Activated CD4-positive, alpha-beta T cell treated with anti-CD3 and anti-CD28 coated beads for 4 hours (primary cell): ENCODE data around the gene ZNF561.
A peak's percentile ranks its signal among the peaks of the same experiment; 100 is the strongest.
"Not testable (repeated sequence)": the region's sequence is repeated elsewhere in the genome, so short reads cannot be mapped to it uniquely, and the experiment has no call there.

Source experiments
- DNase-seq, 2 donors: peaks; one replicate each; pipeline ENCODE4 v3.0.0-alpha.2; 2020

ZNF561 gene

GRCh38 chr19:9621156-9622037 lies at the start of gene ZNF561:
TSS of gene ZNF561 (minus strand) at chr19:9621232. CDS start at chr19:9619456, 1,776 bp downstream.
- peak; percentile 85 to 87 for DNase-seq

GRCh38 chr19:9668544-9668943 lies 47.5 kb upstream of the ZNF561 start:
- DNase-seq = no peak

DNA sequence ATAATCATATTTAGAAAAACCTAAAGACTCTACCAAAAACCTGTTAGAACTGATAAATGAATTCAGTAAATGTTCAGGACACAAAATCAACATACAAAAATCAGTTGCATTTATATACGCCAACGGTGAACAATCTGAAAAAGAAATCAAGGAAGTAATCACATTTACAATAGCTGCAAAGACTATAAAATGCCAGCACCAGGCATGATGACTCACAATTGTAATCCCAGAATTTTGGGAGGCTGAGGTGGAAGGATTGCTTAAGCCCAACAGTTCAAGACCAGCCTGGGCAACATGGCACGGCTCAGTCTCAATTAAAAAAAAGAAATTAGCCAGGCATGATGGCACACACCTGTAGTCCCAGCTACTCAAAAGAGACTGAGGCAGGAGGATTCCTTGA lies 46.9 kb upstream of the ZNF561 start:
- no peak for DNase-seq

GRCh38 chr19:9658769-9659168 lies 37.7 kb upstream of the ZNF561 start:
- no peak for DNase-seq

DNA sequence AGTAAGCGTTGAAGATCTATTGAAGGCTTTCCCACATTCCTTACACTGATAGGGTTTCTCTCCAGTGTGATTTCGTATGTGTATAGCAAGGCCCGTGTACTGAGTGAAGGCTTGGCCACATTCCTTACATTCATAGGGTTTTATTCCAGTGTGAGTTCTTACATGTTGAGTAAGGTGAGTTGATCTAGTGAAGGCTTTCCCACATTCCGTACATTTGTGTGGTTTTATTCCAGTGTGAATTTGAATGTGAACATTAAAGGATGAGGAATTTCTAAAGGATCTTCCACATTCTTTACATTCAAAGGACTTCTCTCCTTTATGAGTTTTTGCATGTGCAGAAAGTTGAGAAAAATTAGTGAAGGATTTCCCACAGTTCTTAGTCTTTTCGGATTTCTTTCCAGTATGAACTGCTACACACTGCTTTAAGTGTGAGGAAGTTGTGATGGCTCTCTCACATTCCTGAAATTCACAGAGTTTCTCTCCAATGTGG lies 32.1 kb upstream of the ZNF561 start:
- not testable (repeated sequence) for DNase-seq

DNA sequence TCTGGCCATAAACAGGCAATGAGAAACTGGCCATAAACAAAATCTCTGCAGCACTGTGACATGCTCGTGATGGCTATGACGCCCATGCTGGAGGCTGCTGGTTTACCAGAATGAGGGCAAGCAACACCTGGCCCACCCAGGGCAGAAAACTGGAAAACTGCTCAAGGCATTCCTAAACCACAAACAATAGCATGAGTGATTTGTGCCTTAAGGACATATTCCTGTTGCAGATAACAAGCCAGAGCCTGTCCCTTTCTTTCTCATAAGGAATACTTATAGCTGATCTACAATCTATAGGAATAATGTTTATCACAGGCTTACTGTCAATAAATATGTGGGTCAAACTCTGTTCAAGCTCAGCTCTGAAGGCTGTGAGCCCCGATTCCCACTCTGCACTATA lies 30.4 kb upstream of the ZNF561 start:
- DNase-seq = not testable (repeated sequence)

DNA sequence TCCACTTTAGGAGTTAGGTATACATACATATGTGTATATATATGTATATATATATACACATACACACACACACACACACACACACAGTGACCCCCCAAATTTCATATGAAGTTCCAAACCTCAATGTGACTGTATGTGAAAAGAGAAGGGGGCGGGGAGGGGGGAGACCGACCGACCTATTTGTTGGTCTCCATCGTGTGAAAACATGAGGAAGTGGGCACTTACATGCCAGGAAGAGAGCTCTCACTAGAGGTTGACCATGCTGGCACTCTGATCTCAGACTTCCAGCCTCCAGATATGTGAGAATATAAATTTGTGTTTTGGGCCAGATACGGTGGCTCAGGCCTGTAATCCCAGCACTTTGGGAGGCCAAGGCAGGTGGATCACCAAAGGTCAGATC lies 29.3 kb upstream of the ZNF561 start:
- no peak for DNase-seq

GRCh38 chr19:9645472-9645871 lies 24.4 kb upstream of the ZNF561 start:
- DNase-seq = no peak

- DNase-seq = no peak
These were observed 23.4 kb upstream of the ZNF561 start for GRCh38 chr19:9644472-9644871.

DNA sequence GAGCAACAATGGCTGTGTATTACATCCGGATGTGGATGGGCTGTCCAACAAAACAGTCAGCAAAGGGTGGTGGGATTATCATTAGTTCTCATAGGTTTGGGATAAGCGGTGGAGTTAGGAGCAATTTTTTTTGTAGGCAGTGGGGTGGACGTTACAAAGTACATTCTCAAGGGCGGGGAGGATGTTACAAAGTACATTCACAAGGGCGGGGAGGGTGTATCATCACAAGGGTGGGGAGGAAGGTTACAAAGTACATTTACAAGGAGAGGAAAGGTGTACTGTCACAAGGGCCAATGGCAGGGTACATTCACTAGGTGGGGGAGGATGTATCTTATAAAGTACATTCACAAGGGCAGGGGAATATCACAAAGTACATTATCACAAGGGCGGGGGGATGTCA lies 20.8 kb upstream of the ZNF561 start:
- DNase-seq = no peak

DNA sequence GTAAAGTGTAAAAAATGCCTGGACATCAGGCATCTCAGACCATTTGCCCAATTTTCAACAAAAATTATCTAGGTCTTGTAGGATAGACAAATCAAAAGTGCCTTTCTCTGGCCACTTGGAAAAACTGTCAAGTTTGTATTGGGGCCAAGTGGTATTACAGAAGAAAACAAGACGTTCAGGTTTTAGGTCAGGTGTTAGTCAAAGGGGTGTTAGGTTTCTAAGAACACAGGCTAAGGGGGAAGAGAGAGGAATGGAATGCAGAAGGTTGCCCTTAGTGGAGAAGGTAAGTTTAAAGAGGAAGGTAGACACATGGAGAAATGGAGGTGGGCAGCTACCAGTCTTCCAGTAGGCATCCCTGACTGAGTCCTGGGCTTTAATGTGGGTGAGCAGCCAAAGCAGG lies 19.9 kb upstream of the ZNF561 start:
- no peak for DNase-seq

GRCh38 chr19:9636018-9636417 lies 15.0 kb upstream of the ZNF561 start:
- no peak for DNase-seq

GRCh38 chr19:9627856-9628255 lies 6.8 kb upstream of the ZNF561 start:
- no peak for DNase-seq

GRCh38 chr19:9622531-9622930 lies 1.5 kb upstream of the ZNF561 start:
- no peak for DNase-seq

DNA sequence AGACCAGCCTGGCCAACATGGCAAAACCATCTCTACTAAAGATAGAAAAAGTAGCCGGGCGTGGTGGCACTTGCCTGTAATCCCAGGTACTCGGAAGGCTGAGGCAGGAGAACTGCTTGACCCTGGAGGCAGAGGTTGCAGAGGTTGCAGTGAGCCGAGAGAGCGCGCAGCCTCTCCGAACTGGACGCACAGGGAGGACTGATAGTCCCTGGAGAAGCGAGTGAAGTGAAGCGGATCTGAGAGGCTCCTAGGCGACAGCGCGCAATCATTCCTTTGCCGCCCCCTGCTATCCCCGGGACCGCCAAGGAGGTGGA lies 233 bp downstream of the ZNF561 start:
- DNase-seq = no peak

DNA sequence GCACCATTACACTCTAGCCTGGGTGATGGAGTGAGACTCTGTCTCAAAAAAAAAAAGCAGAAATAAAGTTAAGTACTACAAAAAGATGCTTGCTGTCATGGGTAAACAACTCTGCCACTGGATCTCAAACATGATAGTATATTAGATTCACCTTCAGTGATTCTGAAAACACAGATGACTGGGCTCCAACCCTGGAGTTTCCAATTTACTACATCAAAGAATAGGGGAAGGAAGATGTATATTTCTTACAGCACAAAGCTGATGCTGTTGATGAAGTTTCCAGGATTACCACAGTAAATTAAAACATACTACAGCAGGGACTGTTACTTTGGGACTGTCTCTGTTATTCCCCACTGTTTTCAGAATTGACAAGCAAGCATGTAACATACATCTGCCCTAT lies 5.2 kb downstream of the ZNF561 start:
- no peak for DNase-seq

GRCh38 chr19:9610484-9611113 lies 10.4 kb downstream of the ZNF561 start:
- no peak for DNase-seq

DNA sequence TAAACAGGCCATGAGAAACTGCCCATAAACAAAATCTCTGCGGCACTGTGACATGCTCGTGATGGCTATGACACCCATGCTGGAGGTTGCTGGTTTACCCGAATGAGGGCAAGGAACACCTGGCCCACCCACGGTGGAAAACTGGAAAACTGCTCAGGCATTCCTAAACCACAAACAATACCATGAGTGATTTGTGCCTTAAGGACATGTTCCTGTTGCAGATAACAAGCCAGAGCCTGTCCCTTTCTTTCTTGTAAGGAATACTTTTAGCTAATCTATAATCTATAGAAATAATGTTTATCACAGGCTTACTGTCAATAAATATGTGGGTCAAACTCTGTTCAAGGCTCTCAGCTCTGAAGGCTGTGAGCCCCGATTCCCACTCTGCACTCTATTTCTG lies 12.1 kb downstream of the ZNF561 start:
- DNase-seq = no peak

- no peak for DNase-seq
These were observed 24.0 kb downstream of the ZNF561 start for GRCh38 chr19:9597027-9597426.

DNA sequence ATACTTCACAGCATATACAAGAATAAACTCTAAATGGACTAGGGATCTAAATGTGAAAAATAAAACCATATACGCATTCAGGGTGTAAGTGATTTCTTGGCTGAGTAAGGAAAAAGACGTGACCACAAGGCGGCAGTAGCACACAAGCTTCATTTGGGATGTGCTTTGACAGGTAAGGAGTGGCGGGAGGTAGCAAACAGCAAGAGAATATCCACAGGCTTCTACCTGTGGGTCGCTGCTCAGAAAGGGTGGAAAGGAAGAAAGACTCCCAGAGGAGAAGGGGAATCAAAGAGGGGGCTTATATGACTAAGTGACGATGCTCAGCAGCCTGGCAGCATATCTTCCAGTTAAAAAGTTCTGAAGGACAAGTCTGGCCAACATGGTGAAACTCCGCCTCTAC lies 34.3 kb downstream of the ZNF561 start:
- DNase-seq = peak; percentile 68 to 81

DNA sequence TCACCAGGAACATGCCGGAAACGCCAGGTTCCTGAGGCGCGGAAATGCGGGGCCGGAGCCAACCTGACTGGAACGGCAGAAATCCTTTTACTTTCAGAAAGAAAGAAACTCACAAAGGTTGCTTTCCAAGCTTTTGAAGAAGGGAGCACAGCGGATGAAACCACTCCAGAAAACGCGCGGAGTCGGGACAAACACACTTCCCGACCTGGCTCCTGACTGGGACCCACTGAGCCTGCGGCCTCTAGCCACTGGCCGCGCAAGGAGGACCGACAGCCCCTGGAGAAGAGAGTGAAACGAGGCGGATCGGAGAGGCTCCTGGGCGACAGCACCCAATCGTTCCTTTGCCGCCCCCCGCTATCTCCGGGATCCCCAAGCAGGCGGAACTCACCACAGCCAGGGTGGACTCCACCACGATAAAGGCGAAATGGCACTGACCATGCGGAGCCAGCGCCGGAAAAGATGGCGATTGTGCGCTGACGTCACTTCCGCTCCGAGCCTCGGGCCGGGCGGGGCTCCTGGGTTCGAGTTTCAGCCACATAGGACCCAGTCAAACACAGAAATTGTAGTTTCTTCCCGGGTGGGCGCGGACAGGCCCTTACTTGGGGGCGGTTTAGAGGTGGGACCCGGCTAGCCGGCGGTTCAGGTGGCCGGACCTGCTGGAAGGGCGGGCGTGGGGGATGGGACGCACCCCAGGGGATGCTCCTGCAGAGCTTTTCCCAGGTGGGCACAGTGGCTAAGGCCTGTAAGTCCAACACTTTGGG lies 36.8 kb downstream of the ZNF561 start, which contains the start of gene ZNF121:
Gene ZNF121 (minus strand): TSS at position 432 of the 761 bp plus-strand sequence. CDS start 16,407 bp downstream, outside the sequence.
- peak; percentile 75 to 77 for DNase-seq

- DNase-seq = not testable (repeated sequence)
These were observed 38.8 kb downstream of the ZNF561 start for GRCh38 chr19:9582081-9582725.

DNA sequence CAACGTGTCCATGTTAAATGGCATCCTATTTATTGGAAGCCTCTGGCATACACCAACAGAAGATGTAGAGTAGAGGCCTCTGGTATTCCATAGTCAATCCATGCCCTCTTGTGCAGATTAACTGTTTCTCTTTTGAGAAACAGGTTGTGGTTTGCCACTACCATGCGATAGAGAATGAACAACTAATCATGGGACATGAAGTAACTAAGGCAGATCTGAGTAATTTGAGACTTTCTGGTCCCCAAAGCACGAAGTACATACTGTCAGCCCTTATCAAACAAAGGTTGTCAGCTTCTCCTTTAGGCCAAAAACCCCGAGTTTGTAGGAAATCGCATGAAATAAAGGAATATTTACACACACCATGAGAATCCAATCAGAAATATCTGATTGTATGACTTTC lies 40.3 kb downstream of the ZNF561 start:
- DNase-seq = no peak
